ENCODE data around the gene RNF208.
"Not testable (repeated sequence)": the region's sequence is repeated elsewhere in the genome, so short reads cannot be mapped to it uniquely, and the experiment has no call there.

The RNF208 gene

DNA sequence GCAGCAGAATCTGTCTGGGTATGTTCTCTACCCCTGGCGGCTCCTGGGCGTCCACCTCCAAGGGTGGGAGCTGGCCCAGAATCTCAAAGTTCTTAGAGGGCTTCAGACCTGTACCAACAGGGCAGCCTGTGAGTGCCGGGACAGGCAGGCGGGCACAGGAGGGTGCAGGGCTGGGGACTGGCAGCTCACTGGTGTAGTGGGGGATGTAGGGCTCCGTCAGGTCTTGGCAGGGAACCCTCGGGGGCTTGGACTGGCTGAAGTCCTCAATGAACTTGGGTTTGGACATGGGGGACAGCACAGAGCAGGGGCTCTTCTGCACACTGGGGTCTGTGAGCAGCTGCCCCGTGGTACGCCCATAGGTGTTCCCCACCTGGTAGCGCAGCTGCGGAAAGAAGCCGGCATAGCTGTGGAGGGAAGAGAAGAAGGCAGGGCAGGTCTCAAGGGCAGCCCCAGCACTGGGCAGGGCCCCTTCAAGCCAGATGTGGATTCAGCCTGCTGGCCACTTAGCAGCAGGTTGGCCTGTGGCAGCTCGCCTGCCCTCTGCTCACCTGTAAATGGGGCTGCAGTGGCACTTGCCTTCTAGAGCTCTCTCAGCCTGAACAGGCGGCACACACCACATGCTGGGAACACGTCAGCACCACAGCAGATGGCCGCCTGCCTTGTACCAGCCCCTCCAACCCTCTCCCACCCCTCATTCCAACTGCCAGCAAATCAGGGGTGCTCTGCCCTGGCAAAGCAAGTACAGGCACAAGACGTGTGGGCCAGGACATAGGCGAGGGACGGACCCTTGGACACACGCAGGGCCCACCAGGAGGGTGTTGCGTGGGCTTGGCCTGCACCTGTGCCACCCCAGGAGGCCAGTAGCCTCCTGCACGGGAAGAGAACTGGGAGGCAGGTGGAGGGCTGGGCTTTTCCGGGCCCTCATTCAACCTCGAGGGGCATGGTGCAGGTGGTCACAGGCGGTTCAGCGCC lies 23.7 kb upstream of the RNF208 start:
- H3K27me3 ChIP-seq (ENCODE audit: insufficient read depth, low read length, poor library complexity, severe bottlenecking), result no peaks in the 10 kb centered on the region
- H4K20me1 ChIP-seq (ENCODE audit: insufficient read depth, low read length, poor library complexity, severe bottlenecking), result peaks cover 24% of the 10 kb centered on the region
- no peak overlapping the region for H2AFZ ChIP-seq (ENCODE audit: low read length)
- no peak overlapping the region for H3K4me2 ChIP-seq (ENCODE audit: low read depth, low read length, poor library complexity, severe bottlenecking)
- no peak overlapping the region for H3K4me3 ChIP-seq (ENCODE audit: low read length, poor library complexity, severe bottlenecking)
- no peak overlapping the region for H3K9ac ChIP-seq (ENCODE audit: low read depth, low read length, poor library complexity, severe bottlenecking)
- TF ChIP-seq CTCF (conservative IDR thresholded peaks at IDR 0.05; ENCODE audit: low read length), result no peak
- H3K9me3 ChIP-seq (ENCODE audit: insufficient read depth, low read depth, low read length), result no peaks in the 10 kb centered on the region
- H3K4me1 ChIP-seq (ENCODE audit: insufficient read depth, low read length, poor library complexity, severe bottlenecking), result peaks cover 15% of the 10 kb centered on the region
- H3F3A ChIP-seq (ENCODE audit: low read depth), result no peaks in the 10 kb centered on the region
- peaks cover 21% of the 10 kb centered on the region; the same call in 1 of the 2 replicates for H3K36me3 ChIP-seq (ENCODE audit: insufficient read depth, low read length)
- H3K9me2 ChIP-seq (replicated peaks; ENCODE audit: low read depth, low read length), result no peaks in the 10 kb centered on the region
- H3K79me2 ChIP-seq (ENCODE audit: insufficient read depth, low read length), result peaks cover 26% of the 10 kb centered on the region

- peaks cover 21% of the 10 kb centered on the region; the same call in 1 of the 2 replicates for H3K36me3 ChIP-seq (ENCODE audit: insufficient read depth, low read length)
- H3K9me2 ChIP-seq (replicated peaks; ENCODE audit: low read depth, low read length), result no peaks in the 10 kb centered on the region
- peaks cover 15% of the 10 kb centered on the region for H3K4me1 ChIP-seq (ENCODE audit: insufficient read depth, low read length, poor library complexity, severe bottlenecking)
- H4K20me1 ChIP-seq (ENCODE audit: insufficient read depth, low read length, poor library complexity, severe bottlenecking), result peaks cover 24% of the 10 kb centered on the region
- peaks cover 27% of the 10 kb centered on the region for H3K79me2 ChIP-seq (ENCODE audit: insufficient read depth, low read length)
- H3K9ac ChIP-seq (ENCODE audit: low read depth, low read length, poor library complexity, severe bottlenecking), result no peak overlapping the region
- H3K27me3 ChIP-seq (ENCODE audit: insufficient read depth, low read length, poor library complexity, severe bottlenecking), result no peaks in the 10 kb centered on the region
- TF ChIP-seq EZH2phosphoT487 (IDR thresholded peaks at IDR 0.05; ENCODE audit: borderline replicate concordance), result no peak
- no peak for TF ChIP-seq CTCF (conservative IDR thresholded peaks at IDR 0.05; ENCODE audit: low read length)
- no peak overlapping the region for H2AFZ ChIP-seq (ENCODE audit: low read length)
- H3K9me3 ChIP-seq (ENCODE audit: insufficient read depth, low read depth, low read length), result no peaks in the 10 kb centered on the region
- H3F3A ChIP-seq (ENCODE audit: low read depth), result 0 out of 2 replicates have a peak, but pooled peaks cover 6% of the 10 kb centered on the region
- H3K4me3 ChIP-seq (ENCODE audit: low read length, poor library complexity, severe bottlenecking), result no peak overlapping the region
- no peak overlapping the region for H3K4me2 ChIP-seq (ENCODE audit: low read depth, low read length, poor library complexity, severe bottlenecking)
Measured at GRCh38 chr9:137244486-137245449, 22.7 kb upstream of the RNF208 start.

DNA sequence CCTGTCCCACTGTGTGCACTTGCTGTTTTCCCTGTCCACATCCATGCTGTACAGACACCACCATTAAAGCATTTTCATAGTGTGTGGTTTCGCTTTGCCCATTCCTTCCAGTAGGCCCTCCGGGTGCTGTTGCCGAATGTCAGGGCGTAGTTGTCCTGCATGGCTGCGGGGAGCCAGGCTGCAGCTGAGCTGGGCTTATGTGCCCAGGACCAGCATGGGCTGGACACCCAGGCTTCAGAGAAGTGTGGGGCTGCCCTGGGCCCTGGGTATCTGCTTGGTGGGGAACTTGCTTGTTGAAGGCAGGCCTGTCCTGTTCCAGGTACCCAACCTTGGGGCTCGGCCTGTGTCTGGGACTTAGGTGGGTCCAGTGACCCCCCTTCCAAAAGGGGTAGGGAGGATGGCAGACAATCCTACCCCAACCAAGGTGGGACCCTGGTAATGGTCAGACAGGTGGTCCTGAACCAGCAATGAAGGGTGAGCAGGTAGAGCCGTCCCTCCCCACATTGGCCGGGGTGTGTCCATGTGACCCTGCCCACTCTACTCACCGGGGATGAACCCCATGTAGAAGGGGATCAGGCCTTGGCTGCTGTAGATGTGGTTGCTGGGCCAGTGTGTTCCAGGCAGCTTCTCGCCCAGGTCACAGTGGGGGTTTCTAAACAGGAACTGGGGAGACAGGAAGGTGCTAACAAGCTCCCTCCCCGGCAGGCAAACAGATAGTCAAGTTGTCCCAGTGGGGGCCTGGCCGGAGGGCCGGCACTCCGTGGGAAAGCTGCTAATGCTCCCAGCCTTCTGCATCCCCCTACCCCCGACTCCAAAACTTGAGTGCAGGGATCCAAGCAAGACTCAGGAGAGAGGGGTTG lies 21.8 kb upstream of the RNF208 start:
- H3K4me3 ChIP-seq (ENCODE audit: low read length, poor library complexity, severe bottlenecking), result peak overlapping the region; percentile 39
- peak overlapping the region; percentile 26 for H3K9ac ChIP-seq (ENCODE audit: low read depth, low read length, poor library complexity, severe bottlenecking)
- peaks cover 24% of the 10 kb centered on the region for H4K20me1 ChIP-seq (ENCODE audit: insufficient read depth, low read length, poor library complexity, severe bottlenecking)

GRCh38 chr9:137243266-137243625 lies 21.2 kb upstream of the RNF208 start:
- not testable (repeated sequence) for H3F3A ChIP-seq (ENCODE audit: low read depth); H3K9me3 ChIP-seq (ENCODE audit: insufficient read depth, low read depth, low read length); H3K27me3 ChIP-seq (ENCODE audit: insufficient read depth, low read length, poor library complexity, severe bottlenecking); H3K9me2 ChIP-seq (replicated peaks; ENCODE audit: low read depth, low read length); H2AFZ ChIP-seq (ENCODE audit: low read length)
- peaks cover 21% of the 10 kb centered on the region; the same call in 1 of the 2 replicates for H3K36me3 ChIP-seq (ENCODE audit: insufficient read depth, low read length)
- H3K9ac ChIP-seq (ENCODE audit: low read depth, low read length, poor library complexity, severe bottlenecking), result peak overlapping the region; percentile 96
- H3K79me2 ChIP-seq (ENCODE audit: insufficient read depth, low read length), result peaks cover 43% of the 10 kb centered on the region
- H4K20me1 ChIP-seq (ENCODE audit: insufficient read depth, low read length, poor library complexity, severe bottlenecking), result peaks cover 24% of the 10 kb centered on the region
- peak overlapping the region; percentile 95 for H3K4me2 ChIP-seq (ENCODE audit: low read depth, low read length, poor library complexity, severe bottlenecking)
- peaks cover 23% of the 10 kb centered on the region for H3K4me1 ChIP-seq (ENCODE audit: insufficient read depth, low read length, poor library complexity, severe bottlenecking)
- H3K4me3 ChIP-seq (ENCODE audit: low read length, poor library complexity, severe bottlenecking), result peak overlapping the region; percentile 94

More for the DNA sequence above, 21.8 kb upstream of the RNF208 start:
- H3K9me3 ChIP-seq (ENCODE audit: insufficient read depth, low read depth, low read length), result no peaks in the 10 kb centered on the region
- H3K36me3 ChIP-seq (ENCODE audit: insufficient read depth, low read length), result peaks cover 21% of the 10 kb centered on the region; the same call in 1 of the 2 replicates
- no peaks in the 10 kb centered on the region for H3K27me3 ChIP-seq (ENCODE audit: insufficient read depth, low read length, poor library complexity, severe bottlenecking)
- H3F3A ChIP-seq (ENCODE audit: low read depth), result 0 out of 2 replicates have a peak, but pooled peaks cover 6% of the 10 kb centered on the region
- TF ChIP-seq EZH2phosphoT487 (IDR thresholded peaks at IDR 0.05; ENCODE audit: borderline replicate concordance), result no peak
- no peak overlapping the region for H2AFZ ChIP-seq (ENCODE audit: low read length)
- peak overlapping the region; percentile 95 for H3K4me2 ChIP-seq (ENCODE audit: low read depth, low read length, poor library complexity, severe bottlenecking)
- H3K79me2 ChIP-seq (ENCODE audit: insufficient read depth, low read length), result peaks cover 36% of the 10 kb centered on the region
- H3K4me1 ChIP-seq (ENCODE audit: insufficient read depth, low read length, poor library complexity, severe bottlenecking), result peaks cover 17% of the 10 kb centered on the region
- no peaks in the 10 kb centered on the region for H3K9me2 ChIP-seq (replicated peaks; ENCODE audit: low read depth, low read length)
